Activated CD4-positive, alpha-beta T cell treated with anti-CD3 and anti-CD28 coated beads for 24 hours (primary cell): ENCODE results near the gene CELF4.
A peak's percentile ranks its signal among the peaks of the same experiment; 100 is the strongest.

Source experiments
- DNase-seq, 2 donors: peaks; one replicate each; pipeline ENCODE4 v3.0.0-alpha.2; 2020; ENCODE audit warnings: low read depth in 2 of 2

CELF4 gene

GRCh38 chr18:37547196-37547827 lies 18.3 kb downstream of the CELF4 start:
- no peak for DNase-seq

- no peak for DNase-seq
These were observed 18.9 kb downstream of the CELF4 start for GRCh38 chr18:37546651-37547050.

- DNase-seq: no peak
These were observed 19.4 kb downstream of the CELF4 start for GRCh38 chr18:37546272-37546537.

- DNase-seq: no peak
These were observed 19.9 kb downstream of the CELF4 start for GRCh38 chr18:37545461-37546271.

GRCh38 chr18:37544713-37545112 lies 20.9 kb downstream of the CELF4 start:
- DNase-seq: no peak

- no peak for DNase-seq
These were observed 21.4 kb downstream of the CELF4 start for GRCh38 chr18:37544217-37544616.

- no peak for DNase-seq
These were observed 22.3 kb downstream of the CELF4 start for GRCh38 chr18:37543321-37543720.

GRCh38 chr18:37541517-37541916 lies 24.1 kb downstream of the CELF4 start:
- DNase-seq: no peak

- DNase-seq: no peak
These were observed 25.0 kb downstream of the CELF4 start for GRCh38 chr18:37540424-37541138.

GRCh38 chr18:37539236-37539635 lies 26.4 kb downstream of the CELF4 start:
- DNase-seq: no peak

- no peak for DNase-seq
These were observed 26.9 kb downstream of the CELF4 start for GRCh38 chr18:37538526-37539205.

GRCh38 chr18:37537868-37538525 lies 27.6 kb downstream of the CELF4 start:
- DNase-seq: peak; percentile 13 to 50

GRCh38 chr18:37536656-37537055 lies 28.9 kb downstream of the CELF4 start:
- DNase-seq: no peak

GRCh38 chr18:37535968-37536367 lies 29.6 kb downstream of the CELF4 start:
- no peak for DNase-seq

- no peak for DNase-seq
These were observed 31.0 kb downstream of the CELF4 start for GRCh38 chr18:37534627-37535026.

- DNase-seq: no peak
These were observed 31.7 kb downstream of the CELF4 start for GRCh38 chr18:37533647-37534584.

- no peak for DNase-seq
These were observed 32.7 kb downstream of the CELF4 start for GRCh38 chr18:37532917-37533316.

- DNase-seq: no peak
These were observed 35.7 kb downstream of the CELF4 start for GRCh38 chr18:37529863-37530262.

- DNase-seq: no peak
These were observed 36.3 kb downstream of the CELF4 start for GRCh38 chr18:37529296-37529695.

- no peak for DNase-seq
These were observed 38.2 kb downstream of the CELF4 start for GRCh38 chr18:37527395-37527794.

- no peak for DNase-seq
These were observed 40.4 kb downstream of the CELF4 start for GRCh38 chr18:37525262-37525585.
